Measurements from ENCODE around the gene ANGPT4.

- TF ChIP-seq CTCF (IDR thresholded peaks at IDR 0.05) (no peak), POLR2A (IDR thresholded peaks at IDR 0.05) (no peak)
These were observed 59.8 kb downstream of the ANGPT4 start for GRCh38 chr20:856361-856775.
